NCI-H1694 treated with DMSO at 0.1 percent for 48 hours (cell line): ENCODE data around the gene DOCK3.

ENCODE experiments used
- DNase-seq: peaks from one replicate; lab custom pipeline; 2025; lab: John Stamatoyannopoulos, UW

The DOCK3 gene

GRCh38 chr3:50674349-50675178, at the start of gene DOCK3:
Gene DOCK3, plus strand, starts transcription at chr3:50674927. Its CDS starts 337 bp downstream, at chr3:50675264.
- DNase-seq = no peak

GRCh38 chr3:50625231-50626182, 49.2 kb upstream of the DOCK3 start:
- DNase-seq = no peak

GRCh38 chr3:50626401-50626800, 48.3 kb upstream of the DOCK3 start:
- DNase-seq = no peak

- no peak for DNase-seq
These were observed 47.2 kb upstream of the DOCK3 start for GRCh38 chr3:50627407-50628051.

- DNase-seq = no peak
These were observed 46.1 kb upstream of the DOCK3 start for GRCh38 chr3:50628601-50629000.

GRCh38 chr3:50630394-50630793, 44.3 kb upstream of the DOCK3 start:
- no peak for DNase-seq

GRCh38 chr3:50630877-50631276, 43.9 kb upstream of the DOCK3 start:
- no peak for DNase-seq

- no peak for DNase-seq
These were observed 42.3 kb upstream of the DOCK3 start for GRCh38 chr3:50632450-50632849.

- no peak for DNase-seq
These were observed 41.4 kb upstream of the DOCK3 start for GRCh38 chr3:50633230-50633790.

GRCh38 chr3:50635066-50635465, 39.7 kb upstream of the DOCK3 start:
- DNase-seq = no peak

GRCh38 chr3:50637011-50637410, 37.7 kb upstream of the DOCK3 start:
- DNase-seq = no peak

GRCh38 chr3:50637945-50638344, 36.8 kb upstream of the DOCK3 start:
- no peak for DNase-seq

GRCh38 chr3:50639055-50639494, 35.7 kb upstream of the DOCK3 start:
- no peak for DNase-seq

GRCh38 chr3:50642382-50642781, 32.3 kb upstream of the DOCK3 start:
- no peak for DNase-seq

- DNase-seq = no peak
These were observed 30.2 kb upstream of the DOCK3 start for GRCh38 chr3:50644561-50644960.

- DNase-seq = no peak
These were observed 29.3 kb upstream of the DOCK3 start for GRCh38 chr3:50645378-50645777.

GRCh38 chr3:50648313-50648712, 26.4 kb upstream of the DOCK3 start:
- no peak for DNase-seq

GRCh38 chr3:50648944-50649343, 25.8 kb upstream of the DOCK3 start:
- no peak for DNase-seq

GRCh38 chr3:50649451-50649931, 25.2 kb upstream of the DOCK3 start:
- no peak for DNase-seq

- DNase-seq = no peak
These were observed 24.7 kb upstream of the DOCK3 start for GRCh38 chr3:50650018-50650417.

GRCh38 chr3:50651445-50651844, 23.3 kb upstream of the DOCK3 start:
- no peak for DNase-seq
